HepG2 (cell line): ENCODE data around the gene HES1. TPM values are rescaled to one million over a fixed set of nuclear protein-coding genes. Genes with fewer than 3 reads are reported as not detected.

Source experiments
- ATAC-seq: fragments of 200-7000 bp; cut with Tn5 transposase; 3 replicates; pipeline ENCODE4 v1.9.1; 2020; ENCODE audit warnings: mild to moderate bottlenecking, moderate library complexity
- BruUV-seq: library from RNA; stranded (reverse); fragments of 400-500 nt; replicated peaks from 2 replicates; lab custom pipeline; 2021; lab: Mats Ljungman, UMichigan
- CTCF ChIA-PET: fragments of 300-600 bp; formaldehyde crosslinking; extraction: SDS; loops from one replicate; lab custom pipeline; 2021; ENCODE audit warnings: low total read pairs, inconsistent platforms, low intra/inter-chr PET ratio; lab: Yijun Ruan, JAX
- POLR2A ChIA-PET: fragments of 350-600 bp; sonication (Branson Sonifier 250); formaldehyde crosslinking; loops from one replicate; lab custom pipeline; 2020; ENCODE audit warnings: antibody characterized with exemption, inconsistent platforms; lab: Yijun Ruan, JAX
- DNase-seq: peaks from one replicate; pipeline ENCODE4 v3.0.0-alpha.2; 2015; ENCODE audit warnings: low spot score
- FAIRE-seq: peaks from 3 replicates; lab custom pipeline; 2011; peaks lifted over from hg19 to GRCh38; lab: Jason Lieb, UNC
- H2AFZ ChIP-seq: one replicate; pipeline ENCODE4 v1.6.1; 2011; ENCODE audit warnings: low read length, inconsistent platforms
- H3K27ac ChIP-seq: fragments of 300-600 bp; 3 replicates; pipeline ENCODE4 v1.8.0; 2011; ENCODE audit warnings: mixed run types, mild to moderate bottlenecking, mixed read lengths, low read length, inconsistent platforms; ENCODE audit not compliant: insufficient read depth; ENCODE audit errors: extremely low read length
- H3K27me3 ChIP-seq, 2 experiments: fragments of 200-600 bp in 1 of 2; 2 replicates in 1 of 2; 3 replicates in 1 of 2; pipeline versions ENCODE4 v1.6.0 to v1.8.0; 2011; ENCODE audit warnings: low read length in 2 of 2, mild to moderate bottlenecking in 2 of 2, moderate library complexity in 2 of 2, inconsistent platforms in 1 of 2; ENCODE audit not compliant: insufficient read depth in 2 of 2, control insufficient read depth in 1 of 2
- H3K36me3 ChIP-seq, 2 experiments: fragments of 200-600 bp in 1 of 2; replicated peaks in 1 of 2; 2 replicates in 1 of 2; 3 replicates in 1 of 2; pipeline versions ENCODE4 v1.5.1 to v1.8.0; 2011; ENCODE audit warnings: low read length in 2 of 2, inconsistent platforms in 1 of 2; ENCODE audit not compliant: insufficient read depth in 2 of 2, control insufficient read depth in 1 of 2
- H3K4me1 ChIP-seq: 2 replicates; pipeline ENCODE4 v1.5.1; 2012; ENCODE audit warnings: low read length, inconsistent platforms; ENCODE audit not compliant: insufficient read depth
- H3K4me2 ChIP-seq: 2 replicates; pipeline ENCODE4 v1.6.0; 2011; ENCODE audit warnings: low read depth, low read length, inconsistent platforms
- H3K4me3 ChIP-seq, 3 experiments: fragments of 200-600 bp in 1 of 3; sonication (generic), shearing (Covaris generic) in 1 of 3; replicated peaks in 1 of 3; 2 replicates each; pipeline ENCODE4 v1.5.1; 2011 to 2016; ENCODE audit warnings: low read length in 3 of 3, inconsistent platforms in 2 of 3, low read depth in 2 of 3, mild to moderate bottlenecking in 2 of 3, control low read depth in 1 of 3, mixed read lengths in 1 of 3; ENCODE audit not compliant: insufficient read depth in 1 of 3
- H3K79me2 ChIP-seq: one replicate; pipeline ENCODE4 v1.6.1; 2011; ENCODE audit warnings: low read length, inconsistent platforms; ENCODE audit not compliant: insufficient read depth
- H3K9ac ChIP-seq: 2 replicates; pipeline ENCODE4 v1.6.0; 2011; ENCODE audit warnings: mild to moderate bottlenecking, low read depth, low read length, inconsistent platforms; ENCODE audit not compliant: insufficient read depth
- H3K9me3 ChIP-seq: 2 replicates; pipeline ENCODE4 v1.5.1; 2012; ENCODE audit warnings: mild to moderate bottlenecking, low read length
- H4K20me1 ChIP-seq: 2 replicates; pipeline ENCODE4 v1.6.0; 2011; ENCODE audit warnings: inconsistent platforms, mild to moderate bottlenecking, low read length, moderate library complexity; ENCODE audit not compliant: insufficient read depth
- ARNT2 ChIP-seq: sonication (generic); formaldehyde crosslinking; IDR thresholded peaks from 2 replicates; pipeline ENCODE4 v1.8.0; 2022; ENCODE audit warnings: mild to moderate bottlenecking, low read depth, missing genetic modification reagents, moderate library complexity
- E2F1 ChIP-seq: sonication (generic); formaldehyde crosslinking; IDR thresholded peaks from 2 replicates; pipeline ENCODE4 v1.5.0; 2020; ENCODE audit warnings: missing genetic modification reagents
- FLYWCH1 ChIP-seq: sonication (generic); formaldehyde crosslinking; IDR thresholded peaks from 2 replicates; pipeline ENCODE4 v1.8.1; 2023; ENCODE audit warnings: mild to moderate bottlenecking, missing genetic modification reagents
- KDM5A ChIP-seq: fragments of 200-600 bp; sonication (generic); IDR thresholded peaks from 2 replicates; pipeline ENCODE4 v1.7.0; 2018; ENCODE audit warnings: antibody characterized with exemption, mild to moderate bottlenecking, low read length, borderline replicate concordance
- MAZ ChIP-seq, 2 experiments: sonication (generic) in 1 of 2; formaldehyde crosslinking in 1 of 2; IDR thresholded peaks; 2 replicates each; pipeline versions ENCODE4 v1.5.0 to v1.6.1; 2012 to 2020; ENCODE audit warnings: low read depth in 2 of 2, mild to moderate bottlenecking in 2 of 2, borderline replicate concordance in 1 of 2, improper control_type of control experiment in 1 of 2, low read length in 1 of 2, missing genetic modification reagents in 1 of 2, moderate library complexity in 1 of 2
- MIXL1 ChIP-seq: IDR thresholded peaks from 2 replicates; pipeline ENCODE4 v1.6.1; 2016
- MXD1 ChIP-seq: sonication (generic); formaldehyde crosslinking; IDR thresholded peaks from 2 replicates; pipeline ENCODE4 v1.4.0; 2020; ENCODE audit warnings: mild to moderate bottlenecking, missing genetic modification reagents
- PCBP2 ChIP-seq: fragments of 200-400 bp; formaldehyde crosslinking; optimal IDR thresholded peaks from 2 replicates; pipeline ENCODE3; 2018; ENCODE audit warnings: low read length, low read depth; ENCODE audit not compliant: poor library complexity, severe bottlenecking
- POGZ ChIP-seq: sonication (generic); formaldehyde crosslinking; IDR thresholded peaks from 2 replicates; pipeline ENCODE4 v1.4.0; 2020; ENCODE audit warnings: mild to moderate bottlenecking, missing genetic modification reagents
- SAP130 ChIP-seq: IDR thresholded peaks from 2 replicates; pipeline ENCODE4 v1.6.1; 2016; ENCODE audit warnings: low read depth
- SATB2 ChIP-seq: sonication (generic); formaldehyde crosslinking; IDR thresholded peaks from 2 replicates; pipeline ENCODE4 v1.5.0; 2020; ENCODE audit warnings: missing genetic modification reagents
- SNAI1 ChIP-seq: sonication (generic); formaldehyde crosslinking; IDR thresholded peaks from 2 replicates; pipeline ENCODE4 v1.5.0; 2020; ENCODE audit warnings: mild to moderate bottlenecking, missing genetic modification reagents, borderline replicate concordance
- ZC3H13 ChIP-seq: sonication (generic); formaldehyde crosslinking; IDR thresholded peaks from 2 replicates; pipeline ENCODE4 v1.8.1; 2023; ENCODE audit warnings: mild to moderate bottlenecking, missing genetic modification reagents, moderate library complexity
- WGBS: methylation state at CpG from one replicate; pipeline ENCODE4 v1.1.6; 2017; ENCODE audit warnings: low lambda C conversion rate; 5-methylcytosine and 5-hydroxymethylcytosine counted together
- in situ Hi-C: cut with HindIII; loops from 2 replicates; pipeline ENCODE4 v1.10.0; 2017; ENCODE audit warnings: low pct_unique_long_range_greater_than_20kb; ENCODE audit not compliant: extremely low pct_ligation_motif_present
- intact Hi-C: fragments of 100-400 bp; cut with micrococcal nuclease; formaldehyde crosslinking; loops from one replicate; pipeline ENCODE4 v1.10.0; 2022; ENCODE audit not compliant: unreplicated experiment
- polyA plus RNA-seq, 8 experiments: library from polyadenylated mRNA; depleted of rRNA in 3 of 8; stranded (reverse) in 7 of 8; unstranded in 1 of 8; fragments of >200 nt; fragmentation: Illumina TruSeq in 4 of 8; extraction: Trizol in 4 of 8; gene quantifications; 2 replicates each; pipeline versions ENCODE4 v1.2.1 to v1.2.3, GENCODE V29; 2011 to 2016; ENCODE audit warnings: low read depth in 4 of 8, missing spikeins in 1 of 8, mixed read lengths in 1 of 8; ENCODE audit not compliant: insufficient read depth in 1 of 8
- total RNA-seq, 5 experiments: library from RNA; depleted of rRNA; stranded (reverse); fragments of >200 nt; fragmentation: Illumina TruSeq; extraction: Trizol; gene quantifications; 2 replicates each; pipeline ENCODE4 v1.2.3, GENCODE V29; 2016; ENCODE audit warnings: low read depth in 1 of 5

HES1 gene
- total and polyA plus RNA-seq, 2 of the 13 experiments (the other 11 are each of a cell fraction or from before 2014, with no cell fraction given) = 15.4 to 19.8 TPM

GRCh38 chr3:194135516-194135805, 487 bp upstream of the HES1 start:
- in situ Hi-C loops = loop anchor here (5.0 to 10.0 kb wide), 3 partner anchors 61 to 353 kb away; no protein-coding TSS in a partner anchor
- ChIA-PET POLR2A (interaction anchor here (0.8 to 11.5 kb wide), 28 partner anchors 11 to 472 kb away, joined by 3 to 128 read pairs (median 6); no protein-coding TSS in a partner anchor), CTCF (no interaction called here)
- Histone ChIP-seq H3K4me1 (peaks cover 64% of the 10 kb centered on the region), H4K20me1 (peaks cover 19% of the 10 kb centered on the region; the same call in 1 of the 2 replicates), H3K4me3 (peak overlapping the region; percentile 57 to 70 (median 67)), H3K27me3 (no peaks in the 10 kb centered on the region; a peak in 1 of 5 replicates), H3K36me3 (peaks cover 0 to 2% of the 10 kb centered on the region in 2 experiments; a peak in 1 of 5 replicates), H2AFZ (no peak overlapping the region), H3K9ac (peak overlapping the region; percentile 87), H3K4me2 (peak overlapping the region; percentile 98), H3K9me3 (no peaks in the 10 kb centered on the region), H3K79me2 (peaks cover 21% of the 10 kb centered on the region), H3K27ac (peak overlapping the region; percentile 94)
- BruUV-seq = no TSS peak
- TF ChIP-seq SATB2 (CRISPR knock-in tag) (no peak), FLYWCH1 (CRISPR knock-in tag) (no peak), KDM5A (peak; percentile 46; the same call in 1 of the 2 replicates), SNAI1 (CRISPR knock-in tag) (0 out of 2 replicates have a peak, but pooled peaks have one; percentile 3)
- intact Hi-C loops = loop anchor here (1.0 to 10.0 kb wide), 4 partner anchors 133 to 541 kb away; partner anchors contain the start of gene OPA1
- ATAC-seq = no peak
- WGBS = 3% methylated on average over 4 of the region's 4 CpGs
- no peak for DNase-seq
- no peak for FAIRE-seq

GRCh38 chr3:194136519-194137007, 615 bp downstream of the HES1 start:
- intact Hi-C loops = loop anchor here (1.0 to 10.0 kb wide), 4 partner anchors 179 to 542 kb away; partner anchors contain the start of gene OPA1
- TF ChIP-seq PCBP2 (no peak), E2F1 (no peak), MIXL1 (CRISPR knock-in tag) (no peak), SNAI1 (CRISPR knock-in tag) (0 out of 2 replicates have a peak, but pooled peaks have one; percentile 12), POGZ (CRISPR knock-in tag) (peak; percentile 28; the same call in 1 of the 2 replicates), MXD1 (peak; percentile 66; the same call in 1 of the 2 replicates), SAP130 (0 out of 2 replicates have a peak, but pooled peaks have one; percentile 28), MAZ (IDR thresholded peaks at IDR 0.05; ENCODE audit: borderline replicate concordance, low read depth, low read length) (no peak), MAZ (CRISPR knock-in tag; IDR thresholded peaks at IDR 0.05; ENCODE audit: low read depth) (0 out of 2 replicates have a peak, but pooled peaks have one; percentile 17), ZC3H13 (CRISPR knock-in tag) (0 out of 2 replicates have a peak, but pooled peaks have one; percentile 62), ARNT2 (CRISPR knock-in tag) (0 out of 2 replicates have a peak, but pooled peaks have one; percentile 44)

More at GRCh38 chr3:194136519-194137007, 615 bp downstream of the HES1 start:
- BruUV-seq = TSS peak; percentile 89
- ChIA-PET POLR2A (interaction anchor here (0.7 to 11.5 kb wide), 22 partner anchors 12 to 443 kb away, joined by 3 to 128 read pairs (median 7); no protein-coding TSS in a partner anchor), CTCF (interaction anchor here (2.4 kb wide), 1 partner anchor 356 kb away, joined by 8 read pairs; no protein-coding TSS in a partner anchor)
- Histone ChIP-seq H3K79me2 (peaks cover 19% of the 10 kb centered on the region), H3K4me3 (peak overlapping the region; percentile 81 to 95 (median 86)), H3K4me1 (peaks cover 58% of the 10 kb centered on the region), H4K20me1 (peaks cover 19% of the 10 kb centered on the region; the same call in 1 of the 2 replicates), H3K4me2 (peak overlapping the region; percentile 98), H3K36me3 (peaks cover 0 to 2% of the 10 kb centered on the region in 2 experiments; a peak in 1 of 5 replicates), H3K27me3 (no peaks in the 10 kb centered on the region; a peak in 1 of 5 replicates), H2AFZ (no peak overlapping the region), H3K9ac (peak overlapping the region; percentile 80), H3K9me3 (no peaks in the 10 kb centered on the region), H3K27ac (peak overlapping the region; percentile 76)
- ATAC-seq (no peak), FAIRE-seq (no peak), DNase-seq (no peak)
- in situ Hi-C loops = loop anchor here (5.0 to 10.0 kb wide), 3 partner anchors 62 to 354 kb away; no protein-coding TSS in a partner anchor
- WGBS = 2% methylated on average over 9 of the region's 17 CpGs
